GM23338 (cell line): Measurements from ENCODE around the gene ZNF398. TPM values are rescaled to one million over a fixed set of nuclear protein-coding genes. Genes with fewer than 3 reads are reported as not detected.

Experiments used
- ATAC-seq: fragments of 200-7000 bp; cut with Tn5 transposase; 3 replicates; pipeline ENCODE4 v1.9.1; 2020
- DNase-seq: peaks from one replicate; pipeline ENCODE4 v3.0.0-alpha.2; 2015; ENCODE audit warnings: low spot score
- H2AFZ ChIP-seq: fragments of 200-600 bp; sonication (generic); 2 replicates; pipeline ENCODE4 v1.8.0; 2016; ENCODE audit warnings: antibody characterized with exemption, mild to moderate bottlenecking, moderate library complexity
- H3F3A ChIP-seq: fragments of 200-600 bp; sonication (generic); replicated peaks from 2 replicates; pipeline ENCODE4 v1.8.0; 2017; ENCODE audit warnings: antibody characterized with exemption, mixed run types, low read depth
- H3K27ac ChIP-seq: fragments of 200-600 bp; sonication (generic); 2 replicates; pipeline ENCODE4 v1.6.1; 2016; ENCODE audit warnings: low read depth
- H3K27me3 ChIP-seq: fragments of 200-600 bp; sonication (generic); 2 replicates; pipeline ENCODE4 v1.8.0; 2016; ENCODE audit warnings: mild to moderate bottlenecking, mixed run types, moderate library complexity; ENCODE audit not compliant: insufficient read depth
- H3K36me3 ChIP-seq: fragments of 200-600 bp; sonication (generic); 2 replicates; pipeline ENCODE4 v1.8.0; 2016; ENCODE audit warnings: mild to moderate bottlenecking; ENCODE audit not compliant: insufficient read depth
- H3K4me1 ChIP-seq: fragments of 200-600 bp; sonication (generic); 2 replicates; pipeline ENCODE4 v1.8.0; 2016; ENCODE audit warnings: mild to moderate bottlenecking, moderate library complexity; ENCODE audit not compliant: insufficient read depth
- H3K4me2 ChIP-seq: fragments of 200-600 bp; sonication (generic); 2 replicates; pipeline ENCODE4 v1.7.1; 2017; ENCODE audit warnings: mixed run types
- H3K4me3 ChIP-seq: fragments of 200-600 bp; sonication (generic); 2 replicates; pipeline ENCODE4 v1.6.1; 2016; ENCODE audit warnings: mixed run types
- H3K79me2 ChIP-seq: fragments of 200-600 bp; sonication (generic); replicated peaks from 2 replicates; pipeline ENCODE4 v1.8.0; 2017; ENCODE audit warnings: mild to moderate bottlenecking; ENCODE audit not compliant: insufficient read depth
- H3K9me2 ChIP-seq: fragments of 200-600 bp; sonication (generic); 2 replicates; pipeline ENCODE4 v1.8.0; 2017; ENCODE audit not compliant: insufficient read depth
- H4K20me1 ChIP-seq: fragments of 200-600 bp; sonication (generic); replicated peaks from 2 replicates; pipeline ENCODE4 v1.8.0; 2017; ENCODE audit warnings: mild to moderate bottlenecking; ENCODE audit not compliant: insufficient read depth
- H3K27ac Mint-ChIP-seq: 2 replicates; pipeline ENCODE4 v1.8.0; 2020; ENCODE audit warnings: inconsistent platforms, mild to moderate bottlenecking, moderate library complexity, mixed read lengths
- H3K27me3 Mint-ChIP-seq: 3 replicates; pipeline ENCODE4 v1.8.0; 2022; ENCODE audit warnings: low read depth, mild to moderate bottlenecking, moderate library complexity, mixed read lengths, inconsistent platforms; ENCODE audit not compliant: insufficient read depth, poor library complexity
- H3K36me3 Mint-ChIP-seq: 3 replicates; pipeline ENCODE4 v1.8.0; 2021; ENCODE audit warnings: low read depth, mild to moderate bottlenecking, inconsistent platforms, moderate library complexity, mixed read lengths
- H3K4me1 Mint-ChIP-seq: 3 replicates; pipeline ENCODE4 v1.8.0; 2020; ENCODE audit warnings: mild to moderate bottlenecking, inconsistent platforms, mixed read lengths
- H3K4me3 Mint-ChIP-seq: 3 replicates; pipeline ENCODE4 v1.8.0; 2021; ENCODE audit warnings: moderate library complexity, mild to moderate bottlenecking, inconsistent platforms, mixed read lengths
- H3K9me3 Mint-ChIP-seq: 3 replicates; pipeline ENCODE4 v1.8.0; 2020; ENCODE audit warnings: moderate library complexity, mild to moderate bottlenecking, inconsistent platforms, mixed read lengths
- CREB1 ChIP-seq: fragments of 250-450 bp; sonication (Bioruptor Pico); IDR thresholded peaks from 2 replicates; pipeline ENCODE4 v1.5.0; 2020; ENCODE audit warnings: low read depth, mild to moderate bottlenecking, moderate library complexity
- CTCF ChIP-seq, 2 experiments: fragments of 200-600 bp in 1 of 2; sonication (generic) in 1 of 2; conservative IDR thresholded peaks; 2 replicates each; pipeline versions ENCODE4 v1.5.1 to v1.6.1; 2016 to 2017; ENCODE audit warnings: antibody characterized with exemption in 2 of 2, low read depth in 2 of 2, mild to moderate bottlenecking in 2 of 2, moderate library complexity in 1 of 2
- ETS1 ChIP-seq: IDR thresholded peaks from 2 replicates; pipeline ENCODE4 v1.6.1; 2016; ENCODE audit warnings: antibody characterized with exemption
- EZH2 ChIP-seq: fragments of 200-600 bp; sonication (generic); IDR thresholded peaks from one replicate; pipeline ENCODE4 v1.8.0; 2017; ENCODE audit warnings: antibody characterized with exemption, mild to moderate bottlenecking, low read depth; ENCODE audit not compliant: unreplicated experiment
- EZH2phosphoT487 ChIP-seq: fragments of 200-600 bp; sonication (generic); IDR thresholded peaks from one replicate; pipeline ENCODE4 v1.8.1; 2018; ENCODE audit warnings: antibody characterized with exemption; ENCODE audit not compliant: unreplicated experiment
- JUNB ChIP-seq: IDR thresholded peaks from one replicate; pipeline ENCODE4 v1.6.1; 2016; ENCODE audit warnings: antibody characterized with exemption; ENCODE audit not compliant: unreplicated experiment
- NANOG ChIP-seq: IDR thresholded peaks from 2 replicates; pipeline ENCODE4 v1.6.1; 2016; ENCODE audit warnings: antibody characterized with exemption, borderline replicate concordance
- POLR2AphosphoS5 ChIP-seq: IDR thresholded peaks from 2 replicates; pipeline ENCODE4 v1.6.1; 2016; ENCODE audit warnings: antibody characterized with exemption, low read depth
- REST ChIP-seq: IDR thresholded peaks from one replicate; pipeline ENCODE4 v1.6.1; 2018; ENCODE audit warnings: antibody characterized with exemption; ENCODE audit not compliant: unreplicated experiment
- STAT1 ChIP-seq: IDR thresholded peaks from one replicate; pipeline ENCODE4 v1.6.1; 2016; ENCODE audit warnings: antibody characterized with exemption; ENCODE audit not compliant: unreplicated experiment
- ZNF114 ChIP-seq: fragments of 250-450 bp; sonication (Bioruptor Pico); IDR thresholded peaks from 2 replicates; pipeline ENCODE4 v1.5.0; 2020; ENCODE audit warnings: mild to moderate bottlenecking, moderate library complexity
- ZNF331 ChIP-seq: fragments of 250-450 bp; sonication (Bioruptor Pico); IDR thresholded peaks from 2 replicates; pipeline ENCODE4 v1.5.0; 2020; ENCODE audit warnings: low read depth, mild to moderate bottlenecking, moderate library complexity
- polyA plus RNA-seq: library from polyadenylated mRNA; unstranded; fragments of >200 nt; fragmentation: Nextera tagmentation; extraction: Ambion mirVana; gene quantifications from 2 replicates; pipeline ENCODE4 v1.2.1, GENCODE V29; 2016
- total RNA-seq: library from RNA; depleted of rRNA; stranded (reverse); fragments of >200 nt; shearing (Covaris generic); gene quantifications from 2 replicates; pipeline ENCODE4 v1.2.3, GENCODE V29; 2014

The ZNF398 gene
- total and polyA plus RNA-seq, 2 experiments from 2014 or later: 20.7 to 99.6 TPM

- H3K4me1 Mint-ChIP-seq: peaks cover 7% of the 10 kb centered on the region
Measured at GRCh38 chr7:149223761-149224160, 76.5 kb downstream of the ZNF398 start.

GRCh38 chr7:149224352-149224751 is 77.1 kb downstream of the ZNF398 start:
- ATAC-seq (no peak), DNase-seq (no peak)
- H3K27me3 Mint-ChIP-seq: peaks cover 14% of the 10 kb centered on the region
- Histone ChIP-seq H3F3A (peaks cover 5% of the 10 kb centered on the region; the same call in 1 of the 2 replicates), H3K27ac (no peak overlapping the region), H3K36me3 (no peaks in the 10 kb centered on the region), H2AFZ (no peak overlapping the region), H3K9me2 (no peaks in the 10 kb centered on the region), H3K4me2 (no peak overlapping the region), H3K4me1 (no peaks in the 10 kb centered on the region), H3K4me3 (no peak overlapping the region), H3K79me2 (no peaks in the 10 kb centered on the region), H3K27me3 (no peaks in the 10 kb centered on the region), H4K20me1 (no peaks in the 10 kb centered on the region; the same call in 1 of the 2 replicates)
- H3K4me3 Mint-ChIP-seq: no peak overlapping the region
- H3K9me3 Mint-ChIP-seq: no peaks in the 10 kb centered on the region
- peaks cover 33% of the 10 kb centered on the region for H3K36me3 Mint-ChIP-seq
- peaks cover 4% of the 10 kb centered on the region; the same call in 2 of the 3 replicates for H3K4me1 Mint-ChIP-seq
- H3K27ac Mint-ChIP-seq: no peak overlapping the region
- TF ChIP-seq JUNB (no peak), EZH2 (no peak), ZNF114 (CRISPR knock-in tag) (no peak), EZH2phosphoT487 (no peak), POLR2AphosphoS5 (no peak), CREB1 (CRISPR knock-in tag) (no peak), CTCF (conservative IDR thresholded peaks at IDR 0.05; ENCODE audit: low read depth in 2 of 2) (no peak), STAT1 (no peak), ZNF331 (CRISPR knock-in tag) (no peak), ETS1 (no peak), REST (no peak), NANOG (no peak)

More at GRCh38 chr7:149223761-149224160, 76.5 kb downstream of the ZNF398 start:
- Histone ChIP-seq H3K9me2 (no peaks in the 10 kb centered on the region), H3K27me3 (no peaks in the 10 kb centered on the region), H4K20me1 (no peaks in the 10 kb centered on the region; the same call in 1 of the 2 replicates), H3K4me1 (no peaks in the 10 kb centered on the region), H3F3A (peaks cover 5% of the 10 kb centered on the region; the same call in 1 of the 2 replicates), H3K4me3 (no peak overlapping the region), H3K4me2 (no peak overlapping the region), H3K79me2 (no peaks in the 10 kb centered on the region), H3K36me3 (no peaks in the 10 kb centered on the region), H3K27ac (no peak overlapping the region), H2AFZ (no peak overlapping the region)
- H3K36me3 Mint-ChIP-seq: peaks cover 39% of the 10 kb centered on the region
- H3K27me3 Mint-ChIP-seq: peaks cover 11% of the 10 kb centered on the region
- ATAC-seq (no peak), DNase-seq (no peak)
- H3K27ac Mint-ChIP-seq: no peak overlapping the region
- no peaks in the 10 kb centered on the region for H3K9me3 Mint-ChIP-seq
- H3K4me3 Mint-ChIP-seq: no peak overlapping the region
- no peak for TF ChIP-seq NANOG
- TF ChIP-seq EZH2: no peak
- no peak for TF ChIP-seq ZNF114 (CRISPR knock-in tag)
- TF ChIP-seq ETS1: no peak
